Measurements from ENCODE around the gene TNFAIP3.
A peak's percentile ranks its signal among the peaks of the same experiment; 100 is the strongest.

Gene TNFAIP3

GRCh38 chr6:137904822-137905617, 38.0 kb downstream of the TNFAIP3 start:
- no peak for DNase-seq

- DNase-seq = no peak
These were observed 39.0 kb downstream of the TNFAIP3 start for GRCh38 chr6:137906020-137906472.

- DNase-seq = no peak
These were observed 40.1 kb downstream of the TNFAIP3 start for GRCh38 chr6:137907170-137907569.

GRCh38 chr6:137909533-137909932, 42.5 kb downstream of the TNFAIP3 start:
- no peak for DNase-seq

- peak; percentile 91 to 94 for DNase-seq
These were observed 43.4 kb downstream of the TNFAIP3 start for GRCh38 chr6:137910424-137910834.

GRCh38 chr6:137910843-137911456, 43.9 kb downstream of the TNFAIP3 start:
- DNase-seq = no peak

- DNase-seq = no peak
These were observed 44.7 kb downstream of the TNFAIP3 start for GRCh38 chr6:137911675-137912191.

- DNase-seq = no peak
These were observed 45.8 kb downstream of the TNFAIP3 start for GRCh38 chr6:137912813-137913212.

GRCh38 chr6:137913434-137913833, 46.4 kb downstream of the TNFAIP3 start:
- DNase-seq = no peak

- DNase-seq = no peak
These were observed 47.0 kb downstream of the TNFAIP3 start for GRCh38 chr6:137913996-137914529.

- DNase-seq = peak; percentile 36 to 48
These were observed 47.6 kb downstream of the TNFAIP3 start for GRCh38 chr6:137914530-137915193.

- no peak for DNase-seq
These were observed 48.7 kb downstream of the TNFAIP3 start for GRCh38 chr6:137915790-137916189.

GRCh38 chr6:137917551-137918325, 50.7 kb downstream of the TNFAIP3 start:
- DNase-seq = no peak

- no peak for DNase-seq
These were observed 52.4 kb downstream of the TNFAIP3 start for GRCh38 chr6:137919502-137919823.

- DNase-seq = no peak
These were observed 53.0 kb downstream of the TNFAIP3 start for GRCh38 chr6:137919837-137920730.

- DNase-seq = peak in 1 of 2 experiments; percentile 13
These were observed 54.8 kb downstream of the TNFAIP3 start for GRCh38 chr6:137921823-137922222.

GRCh38 chr6:137923866-137924653, 57.0 kb downstream of the TNFAIP3 start:
- DNase-seq = peak; percentile 33 to 52

- DNase-seq = no peak
These were observed 58.2 kb downstream of the TNFAIP3 start for GRCh38 chr6:137925141-137925698.

GRCh38 chr6:137926207-137926731, 59.2 kb downstream of the TNFAIP3 start:
- no peak for DNase-seq

GRCh38 chr6:137926985-137927384, 59.9 kb downstream of the TNFAIP3 start:
- no peak for DNase-seq

Data from AML-193 (cell line).